Measurements from ENCODE around the gene RUNX2. TPM values are rescaled to one million over a fixed set of nuclear protein-coding genes. Genes with fewer than 3 reads are reported as not detected.

Gene RUNX2
- total and polyA plus RNA-seq, 2 of the 8 experiments (the other 6 are each of a cell fraction or from before 2014, with no cell fraction given): 0.26 to 1.2 TPM

DNA sequence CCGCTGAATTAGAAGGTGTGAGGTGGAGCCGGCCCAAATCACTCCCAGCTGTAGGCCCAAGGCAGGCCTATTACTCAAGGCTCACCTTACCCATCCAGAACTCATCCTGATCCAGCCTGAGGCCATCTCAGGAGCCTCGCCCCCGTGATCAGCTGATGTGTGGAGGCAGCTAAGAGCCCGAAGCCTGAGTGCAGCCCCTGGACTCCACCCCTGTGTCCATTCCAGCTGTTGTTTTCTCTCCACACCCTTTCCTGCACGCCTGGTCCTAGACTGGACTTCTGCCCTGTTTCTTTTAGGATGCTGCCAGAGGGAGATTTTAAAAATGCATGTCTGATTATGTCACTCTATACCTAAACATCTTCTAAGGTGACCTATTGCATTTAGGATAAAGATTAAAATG lies 174.3 kb downstream of the RUNX2 start:
- Histone ChIP-seq H3K18ac (ENCODE audit: extremely low read depth, low read length) (0 out of 2 replicates have a peak overlapping the region, but pooled peaks have one; percentile 16), H3K27ac (ENCODE audit: low read depth, low read length) (no peak overlapping the region), H3K79me1 (ENCODE audit: low read depth, low read length) (no peaks in the 10 kb centered on the region), H3K56ac (replicated peaks; ENCODE audit: insufficient read length, low read depth, low read length) (no peak overlapping the region), H3K23me2 (ENCODE audit: low read depth, low read length) (no peaks in the 10 kb centered on the region), H2BK120ac (replicated peaks; ENCODE audit: low read depth, low read length) (no peak overlapping the region), H2BK15ac (ENCODE audit: low read length) (no peak overlapping the region), H3K23ac (ENCODE audit: insufficient read length) (no peak overlapping the region), H2BK5ac (ENCODE audit: low read depth, low read length) (no peak overlapping the region), H3K9ac (replicated peaks in 1 of 4; ENCODE audit: extremely low read depth in 1 of 4, low read depth in 3 of 4, low read length in 3 of 4) (no peak overlapping the region), H4K8ac (ENCODE audit: extremely low read depth, insufficient read depth, low read length) (no peak overlapping the region), H4K5ac (ENCODE audit: insufficient read length, low read depth, low read length) (no peak overlapping the region), H3K4me2 (ENCODE audit: insufficient read depth in 1 of 2, low read depth in 2 of 2, low read length in 2 of 2) (no peak overlapping the region), H3K36me3 (ENCODE audit: control insufficient read depth in 2 of 4, insufficient read depth in 4 of 4, low read length in 3 of 4) (no peaks in the 10 kb centered on the region), H4K20me1 (replicated peaks in 1 of 2; ENCODE audit: control insufficient read depth in 1 of 2, insufficient read depth in 2 of 2, low read length in 2 of 2) (no peaks in the 10 kb centered on the region), H3K4ac (replicated peaks; ENCODE audit: insufficient read length, low read depth, low read length) (no peak overlapping the region), H2BK20ac (ENCODE audit: low read length) (no peak overlapping the region), H4K91ac (replicated peaks; ENCODE audit: insufficient read length, low read length) (no peak overlapping the region), H2BK12ac (ENCODE audit: low read depth, low read length) (no peak overlapping the region), H3K79me2 (ENCODE audit: control insufficient read depth in 1 of 2, insufficient read depth in 2 of 2, low read length in 2 of 2) (no peaks in the 10 kb centered on the region), H3K27me3 (replicated peaks in 1 of 4; ENCODE audit: control insufficient read depth in 3 of 4, extremely low read depth in 1 of 4, insufficient read depth in 3 of 4, low read length in 3 of 4) (no peaks in the 10 kb centered on the region), H2AFZ (ENCODE audit: low read length) (no peak overlapping the region), H3K14ac (ENCODE audit: insufficient read length) (no peak overlapping the region), H3K9me3 (ENCODE audit: insufficient read depth in 2 of 2, low read depth in 1 of 2, low read length in 1 of 2) (no peaks in the 10 kb centered on the region), H3K4me3 (ENCODE audit: extremely low read depth in 1 of 4, insufficient read depth in 2 of 4, low read depth in 3 of 4, low read length in 4 of 4) (no peak overlapping the region), H3K4me1 (replicated peaks in 1 of 4; ENCODE audit: control insufficient read depth in 3 of 4, insufficient read depth in 4 of 4, low read length in 3 of 4) (peaks cover 2 to 8% (median 7%) of the 10 kb centered on the region in 4 experiments; a peak in 6 of 7 replicates), H2AK5ac (ENCODE audit: low read depth, low read length) (no peak overlapping the region)
- TF ChIP-seq TCF12 (IDR thresholded peaks at IDR 0.05; ENCODE audit: low read depth, low read length) (no peak), CHD1 (IDR thresholded peaks at IDR 0.05; ENCODE audit: low read depth, low read length) (no peak)
- FAIRE-seq (no peak), DNase-seq (ENCODE audit: low read depth in 1 of 2, low spot score in 2 of 2) (no peak)
- CTCF ChIA-PET (ENCODE audit: partially characterized antibody): interaction anchor here (0.6 to 3.2 kb wide), 11 partner anchors 12 to 607 kb away, joined by 3 to 38 read pairs (median 5); no protein-coding TSS in a partner anchor
- POLR2A ChIA-PET (ENCODE audit: partially characterized antibody): no interaction called here
- 94% methylated on average over 6 of the region's 6 CpGs; no CpG with 5 or more reads in 1 of the 2 experiments for WGBS, 2 experiments (ENCODE audit: extremely low coverage in 1 of 2, insufficient coverage in 1 of 2, insufficient read length in 1 of 2, insufficient replicate concordance in 2 of 2, low coverage in 1 of 2, low lambda C conversion rate in 2 of 2, missing lambda C conversion rate in 1 of 2)

All from H1 (cell line).